Ovary (tissue), 9 donors: Measurements from ENCODE around the gene SENP7. TPM values are rescaled to one million over a fixed set of nuclear protein-coding genes. Genes with fewer than 3 reads are reported as not detected.

Source experiments
- DNase-seq, 5 donors: peaks; one replicate each; pipeline ENCODE4 v3.0.0-alpha.2; 2019 to 2020
- H3K27ac ChIP-seq, 2 donors: fragments of 200-600 bp; one replicate each; pipeline versions ENCODE4 v1.5.1 to v1.8.0; 2019 to 2022
- H3K27me3 ChIP-seq: fragments of 200-600 bp; one replicate; pipeline ENCODE4 v1.8.0; 2022
- H3K36me3 ChIP-seq: fragments of 200-600 bp; sonication (generic); one replicate; pipeline ENCODE4 v1.5.1; 2019
- H3K4me1 ChIP-seq: one replicate; pipeline ENCODE4 v1.8.1; 2013; ENCODE audit warnings: mild to moderate bottlenecking, moderate library complexity; ENCODE audit not compliant: insufficient read depth
- H3K4me3 ChIP-seq: fragments of 200-600 bp; sonication (generic); one replicate; pipeline ENCODE4 v1.5.1; 2017
- H3K9me3 ChIP-seq, 2 donors: fragments of 200-600 bp in 1 of 2; sonication (generic) in 1 of 2; one replicate each; pipeline versions ENCODE4 v1.5.1 to v1.8.1; 2013 to 2019; ENCODE audit warnings: mild to moderate bottlenecking in 1 of 2, moderate library complexity in 1 of 2
- EP300 ChIP-seq: sonication (generic); formaldehyde crosslinking; IDR thresholded peaks from one replicate; pipeline ENCODE4 v1.6.1; 2017; ENCODE audit warnings: antibody characterized with exemption
- POLR2A ChIP-seq: fragments of 450-650 bp; IDR thresholded peaks from one replicate; pipeline ENCODE4 v1.6.1; 2017; ENCODE audit warnings: antibody characterized with exemption, mild to moderate bottlenecking, moderate library complexity
- WGBS, 3 donors: extraction: QIAGEN DNeasy Blood & Tissue Kit in 1 of 3; methylation state at CpG; one replicate each; pipeline versions ENCODE4 v1.1.5 to v1.1.7; 2013 to 2017; 5-methylcytosine and 5-hydroxymethylcytosine counted together
- intact Hi-C, 4 donors: fragments of 100-400 bp; cut with DNase I; formaldehyde crosslinking; loops; one replicate each; pipeline versions ENCODE4 v1.11.0 to v1.15.1; 2022 to 2023
- polyA plus RNA-seq, 2 donors: library from polyadenylated mRNA; stranded (reverse); fragments of 200-250 nt in 1 of 2; fragments of 350-450 nt in 1 of 2; fragmentation: Illumina TruSeq in 1 of 2; extraction: RNeasy Lipid Tissue Mini Kit (QIAGEN cat#74804) in 1 of 2; gene quantifications; one replicate each; pipeline ENCODE4 v1.2.3, GENCODE V29; 2013 to 2014
- total RNA-seq, 7 donors: library from RNA; depleted of rRNA in 2 of 7; stranded (reverse); fragments of >200 nt in 2 of 7; fragmentation: NEBNext Ultra II Directional in 3 of 7; extraction: Animal tissue kit (Norgen Biotek cat#: 25700) in 3 of 7; gene quantifications; one replicate each; pipeline versions ENCODE4 v1.1.0 to v1.2.4, GENCODE V29; 2016 to 2023
- TF ChIP-seq, protein P1 (sequence below), 3 donors: fragments of 450-650 bp in 2 of 3; fragments of 200-600 bp in 1 of 3; IDR thresholded peaks; one replicate each; pipeline versions ENCODE4 v1.5.1 to v1.8.0; 2016 to 2022; ENCODE audit warnings: antibody characterized with exemption in 3 of 3, mild to moderate bottlenecking in 1 of 3
- donor health status: DM: no; HTN: no; CAD: no; lungs with moderate emphysema.
- donor health status: DM: no; HTN: no; CAD: no.
- donor health status: Bipolar disorder and iron deficiency.
- donor health status: DM: yes; HTN: yes; CAD: no.
- donor health status: DM: no; HTN: no; CAD: no.
- donor health status: DM: yes; HTN: yes; CAD: no.

Gene SENP7
- total and polyA plus RNA-seq, 9 donors: 16.9 to 33.4 (median 26.8) TPM

DNA sequence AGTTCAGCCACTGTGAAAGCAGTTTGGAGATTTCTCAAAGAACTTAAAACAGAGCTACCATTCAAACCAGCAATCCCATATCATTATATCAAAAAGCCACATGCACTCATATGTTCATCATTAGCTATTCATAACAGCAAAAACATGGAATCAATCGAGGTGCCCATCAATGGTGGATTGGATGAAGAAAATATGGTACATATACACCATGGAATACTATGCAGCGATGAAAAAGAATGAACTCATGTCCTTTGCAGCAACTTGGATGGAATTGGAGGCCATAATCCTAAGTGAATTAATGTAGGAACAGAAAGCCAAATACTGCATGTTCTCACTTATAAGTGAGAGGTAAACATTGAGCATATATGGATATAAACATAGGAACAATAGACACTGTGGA lies 224.7 kb downstream of the SENP7 start:
- H3K36me3 ChIP-seq: no peaks in the 10 kb centered on the region

DNA sequence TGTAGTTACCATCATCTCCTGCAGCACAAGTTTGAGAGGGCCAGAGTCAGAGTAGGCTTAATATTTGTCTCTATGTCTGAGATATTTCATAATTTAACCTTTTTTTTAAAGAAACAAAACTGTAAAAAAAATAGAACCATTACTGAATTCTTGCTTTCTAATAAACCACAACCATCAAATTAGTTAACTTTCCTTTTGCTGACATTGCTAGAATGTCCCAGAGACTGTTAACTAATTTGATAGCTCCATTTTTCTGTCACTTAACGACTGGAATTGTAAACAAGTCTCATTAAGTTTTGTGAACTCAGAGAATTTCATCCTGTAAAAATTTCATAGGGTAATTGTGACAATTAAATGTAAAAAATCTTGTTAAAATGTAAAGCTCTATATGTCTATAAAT lies 228.3 kb downstream of the SENP7 start:
- Histone ChIP-seq H3K27ac (no peak overlapping the region), H3K4me1 (no peaks in the 10 kb centered on the region), H3K4me3 (no peak overlapping the region), H3K36me3 (no peaks in the 10 kb centered on the region), H3K9me3 (no peaks in the 10 kb centered on the region), H3K27me3 (no peaks in the 10 kb centered on the region)
- 56 to 76% (median 61%) methylated on average over 1 of the region's 1 CpG for WGBS, 3 donors
- TF ChIP-seq POLR2A (no peak), EP300 (no peak)
- DNase-seq: no peak
- intact Hi-C loops: no loop called here

More for the DNA sequence above, 224.7 kb downstream of the SENP7 start:
- 85 to 95% (median 94%) methylated on average over 2 of the region's 2 CpGs for WGBS, 3 donors
- no peak for DNase-seq
- Histone ChIP-seq H3K27ac (no peak overlapping the region), H3K9me3 (no peaks in the 10 kb centered on the region), H3K4me3 (no peak overlapping the region), H3K4me1 (no peaks in the 10 kb centered on the region), H3K27me3 (no peaks in the 10 kb centered on the region)
- TF ChIP-seq EP300: no peak
- TF ChIP-seq, protein P1, sequence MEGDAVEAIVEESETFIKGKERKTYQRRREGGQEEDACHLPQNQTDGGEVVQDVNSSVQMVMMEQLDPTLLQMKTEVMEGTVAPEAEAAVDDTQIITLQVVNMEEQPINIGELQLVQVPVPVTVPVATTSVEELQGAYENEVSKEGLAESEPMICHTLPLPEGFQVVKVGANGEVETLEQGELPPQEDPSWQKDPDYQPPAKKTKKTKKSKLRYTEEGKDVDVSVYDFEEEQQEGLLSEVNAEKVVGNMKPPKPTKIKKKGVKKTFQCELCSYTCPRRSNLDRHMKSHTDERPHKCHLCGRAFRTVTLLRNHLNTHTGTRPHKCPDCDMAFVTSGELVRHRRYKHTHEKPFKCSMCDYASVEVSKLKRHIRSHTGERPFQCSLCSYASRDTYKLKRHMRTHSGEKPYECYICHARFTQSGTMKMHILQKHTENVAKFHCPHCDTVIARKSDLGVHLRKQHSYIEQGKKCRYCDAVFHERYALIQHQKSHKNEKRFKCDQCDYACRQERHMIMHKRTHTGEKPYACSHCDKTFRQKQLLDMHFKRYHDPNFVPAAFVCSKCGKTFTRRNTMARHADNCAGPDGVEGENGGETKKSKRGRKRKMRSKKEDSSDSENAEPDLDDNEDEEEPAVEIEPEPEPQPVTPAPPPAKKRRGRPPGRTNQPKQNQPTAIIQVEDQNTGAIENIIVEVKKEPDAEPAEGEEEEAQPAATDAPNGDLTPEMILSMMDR (IDR thresholded peaks at IDR 0.05): no peak
- TF ChIP-seq POLR2A: no peak
- intact Hi-C loops: no loop called here

DNA sequence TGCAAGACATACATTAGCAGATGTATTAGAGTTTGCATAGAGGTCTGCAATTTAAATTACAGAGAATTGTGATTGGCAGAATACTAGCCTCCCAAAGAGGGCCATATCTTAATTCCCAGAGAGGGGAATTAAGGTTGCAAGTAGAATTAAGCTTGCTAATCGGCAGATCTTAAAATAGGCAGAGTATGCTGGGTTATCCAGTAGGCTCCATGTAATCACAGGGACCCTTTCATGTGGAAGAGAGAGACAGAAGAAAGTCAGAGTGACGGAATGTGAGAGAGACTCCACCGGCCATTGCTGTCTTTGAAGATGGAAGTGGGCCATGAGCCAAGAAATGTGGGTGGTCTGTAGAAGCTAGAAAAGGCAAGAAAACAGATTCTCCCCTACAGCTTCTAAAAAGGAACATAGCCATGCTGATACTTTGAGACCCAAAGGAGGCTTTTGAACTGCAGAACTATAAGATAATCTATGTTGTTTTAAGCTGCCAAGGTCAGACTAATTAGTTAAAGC lies 231.4 kb downstream of the SENP7 start:
- no peak for DNase-seq
- H3K9me3 ChIP-seq: no peaks in the 10 kb centered on the region
- no peak for TF ChIP-seq POLR2A
- TF ChIP-seq, protein P1 (IDR thresholded peaks at IDR 0.05): no peak
- TF ChIP-seq EP300: no peak
- no peak overlapping the region for H3K27ac ChIP-seq
- 34 to 39% (median 38%) methylated on average over 3 of the region's 3 CpGs for WGBS, 3 donors
- no peaks in the 10 kb centered on the region for H3K36me3 ChIP-seq
- H3K4me3 ChIP-seq: no peak overlapping the region
- intact Hi-C loops: no loop called here
- H3K27me3 ChIP-seq: no peaks in the 10 kb centered on the region
- H3K4me1 ChIP-seq: no peaks in the 10 kb centered on the region

DNA sequence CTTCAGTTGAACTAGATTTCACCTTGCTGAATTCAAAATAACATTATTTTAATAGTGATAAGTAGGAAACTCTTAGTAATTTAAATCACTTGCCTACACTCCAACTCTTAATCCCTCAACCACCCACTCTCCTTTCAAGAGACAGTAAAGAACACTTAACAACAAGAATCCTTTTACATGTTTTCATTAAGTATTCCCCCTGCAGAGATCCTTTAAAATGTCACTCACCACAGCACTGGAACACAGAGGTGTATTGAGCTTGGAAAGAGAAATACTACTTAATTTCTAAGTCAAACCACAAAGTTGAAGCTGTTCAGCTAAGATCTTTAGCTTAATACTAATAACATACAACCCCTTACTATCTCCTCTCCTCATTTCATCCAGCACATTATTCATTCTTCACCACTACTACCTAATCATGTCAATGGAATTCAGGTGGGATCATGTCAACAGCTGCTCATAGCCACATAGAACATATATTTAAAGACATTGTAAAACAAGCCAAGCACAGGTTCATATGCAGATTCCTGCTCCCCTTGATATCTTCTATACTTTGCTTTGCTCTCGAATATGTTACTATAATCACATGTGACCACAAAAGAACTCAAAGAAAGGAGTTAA lies 233.1 kb downstream of the SENP7 start:
- no peaks in the 10 kb centered on the region for H3K9me3 ChIP-seq
- intact Hi-C loops: no loop called here
- H3K4me3 ChIP-seq: no peak overlapping the region
- TF ChIP-seq EP300 (no peak), POLR2A (no peak)
- TF ChIP-seq, protein P1 (IDR thresholded peaks at IDR 0.05): no peak
- H3K36me3 ChIP-seq: no peaks in the 10 kb centered on the region
- H3K4me1 ChIP-seq: no peaks in the 10 kb centered on the region
- WGBS, 3 donors: 98 to 100% (median 100%) methylated on average over 1 of the region's 1 CpG
- no peak for DNase-seq
- H3K27me3 ChIP-seq: no peaks in the 10 kb centered on the region
- H3K27ac ChIP-seq: no peak overlapping the region

DNA sequence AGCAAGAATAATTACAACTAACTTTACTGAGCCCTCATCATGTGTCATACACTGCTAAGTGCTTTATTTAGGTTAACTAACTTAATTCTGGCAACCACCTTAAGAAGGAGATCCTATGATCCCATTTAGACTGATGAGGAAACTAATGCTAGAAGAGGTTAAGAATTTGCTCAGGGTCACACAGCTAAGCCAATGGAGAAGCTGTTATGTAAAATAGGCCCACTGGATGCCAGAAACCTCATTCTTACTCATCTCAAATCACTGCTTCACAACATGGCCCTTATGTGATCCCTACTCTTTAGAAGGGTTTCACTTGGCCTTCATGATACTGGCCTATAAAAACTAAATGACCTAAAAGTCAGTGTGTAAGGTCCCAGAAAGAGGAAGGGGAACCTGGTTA lies 233.8 kb downstream of the SENP7 start:
- Histone ChIP-seq H3K36me3 (no peaks in the 10 kb centered on the region), H3K9me3 (no peaks in the 10 kb centered on the region), H3K27me3 (no peaks in the 10 kb centered on the region), H3K27ac (no peak overlapping the region), H3K4me3 (no peak overlapping the region), H3K4me1 (no peaks in the 10 kb centered on the region)
- no peak for DNase-seq
- intact Hi-C loops: no loop called here
- TF ChIP-seq POLR2A (no peak), EP300 (no peak)
- TF ChIP-seq, protein P1 (IDR thresholded peaks at IDR 0.05): no peak
